Fibroblast of skin of abdomen (primary cell): Measurements from ENCODE around the gene TNFSF11.
A peak's percentile ranks its signal among the peaks of the same experiment; 100 is the strongest.

Experiments used
- DNase-seq: peaks from one replicate; pipeline ENCODE4 v3.0.0-alpha.2; 2013

Gene TNFSF11

GRCh38 chr13:42656161-42656560, 82.2 kb downstream of the TNFSF11 start:
- DNase-seq, result peak; percentile 38

- no peak for DNase-seq
Observed at GRCh38 chr13:42656958-42657357, 83.0 kb downstream of the TNFSF11 start.
